GM12878 (cell line): Measurements from ENCODE around the gene TOMM5. TPM values are rescaled to one million over a fixed set of nuclear protein-coding genes. Genes with fewer than 3 reads are reported as not detected.

Source experiments
- ATAC-seq: fragments of 200-7000 bp; cut with Tn5 transposase; 3 replicates; pipeline ENCODE4 v1.9.1; 2020; ENCODE audit warnings: mild to moderate bottlenecking, moderate library complexity
- BruUV-seq: library from RNA; stranded (reverse); fragments of 400-500 nt; replicated peaks from 2 replicates; lab custom pipeline; 2021; lab: Mats Ljungman, UMichigan
- CTCF ChIA-PET: fragments of 300-600 bp; sonication (Branson Sonifier 250); formaldehyde crosslinking; extraction: SDS; loops from one replicate; lab custom pipeline; 2021; ENCODE audit warnings: inconsistent platforms; lab: Yijun Ruan, JAX
- POLR2A ChIA-PET: fragments of 350-600 bp; formaldehyde crosslinking; extraction: SDS; loops from one replicate; lab custom pipeline; 2021; ENCODE audit warnings: inconsistent platforms; lab: Charles Lee
- RAD21 ChIA-PET: fragments of 300-600 bp; sonication (Branson Sonifier 250); formaldehyde crosslinking; loops from one replicate; lab custom pipeline; 2023; ENCODE audit warnings: antibody characterized with exemption; ENCODE audit not compliant: unreplicated experiment; lab: Charles Lee
- SMC1A ChIA-PET: fragments of 300-600 bp; sonication (Branson Sonifier 250); formaldehyde crosslinking; loops from one replicate; lab custom pipeline; 2023; ENCODE audit not compliant: unreplicated experiment, uncharacterized antibody; lab: Charles Lee
- DNase-seq: peaks from one replicate; pipeline ENCODE4 v3.0.0-alpha.2; 2011; ENCODE audit warnings: low read depth, low spot score
- FAIRE-seq: peaks from 3 replicates; lab custom pipeline; 2011; peaks lifted over from hg19 to GRCh38; lab: Jason Lieb, UNC
- H2AFZ ChIP-seq: 2 replicates; pipeline ENCODE4 v1.6.0; 2011; ENCODE audit warnings: low read depth, low read length, control low read depth; ENCODE audit not compliant: control insufficient read depth
- H3K27ac ChIP-seq: 2 replicates; pipeline ENCODE4 v1.5.1; 2011; ENCODE audit warnings: control low read depth; ENCODE audit not compliant: control insufficient read depth, insufficient read depth
- H3K27me3 ChIP-seq, 2 experiments: replicated peaks in 1 of 2; 2 replicates each; pipeline versions ENCODE4 v1.6.0 to v1.6.1; 2011; ENCODE audit warnings: low read length in 1 of 2; ENCODE audit not compliant: control insufficient read depth in 2 of 2, insufficient read depth in 2 of 2
- H3K36me3 ChIP-seq, 2 experiments: 2 replicates each; pipeline ENCODE4 v1.5.1; 2011; ENCODE audit warnings: low read length in 1 of 2; ENCODE audit not compliant: control insufficient read depth in 2 of 2, insufficient read depth in 2 of 2
- H3K4me1 ChIP-seq: 2 replicates; pipeline ENCODE4 v1.6.1; 2011; ENCODE audit warnings: mild to moderate bottlenecking, low read length, moderate library complexity, mixed read lengths; ENCODE audit not compliant: control insufficient read depth, insufficient read depth
- H3K4me2 ChIP-seq: 2 replicates; pipeline ENCODE4 v1.6.0; 2011; ENCODE audit warnings: control low read depth; ENCODE audit not compliant: control insufficient read depth, insufficient read depth
- H3K4me3 ChIP-seq: fragments of 200-600 bp; sonication (generic); 2 replicates; pipeline ENCODE4 v1.5.1; 2016
- H3K79me2 ChIP-seq: 2 replicates; pipeline ENCODE4 v1.6.0; 2011; ENCODE audit warnings: low read length; ENCODE audit not compliant: control insufficient read depth, insufficient read depth
- H3K9ac ChIP-seq: 2 replicates; pipeline ENCODE4 v1.8.0; 2011; ENCODE audit warnings: low read length, control low read depth, mixed read lengths; ENCODE audit not compliant: control insufficient read depth, insufficient read depth
- H3K9me3 ChIP-seq: replicated peaks from 3 replicates; pipeline ENCODE4 v1.5.1; 2011; ENCODE audit warnings: mild to moderate bottlenecking, low read length; ENCODE audit not compliant: control insufficient read depth, insufficient read depth
- H4K20me1 ChIP-seq: 2 replicates; pipeline ENCODE4 v1.6.0; 2011; ENCODE audit not compliant: control insufficient read depth, insufficient read depth
- ESRRA ChIP-seq: IDR thresholded peaks from 2 replicates; pipeline ENCODE4 v1.6.1; 2012; ENCODE audit warnings: mild to moderate bottlenecking, low read length, improper control_type of control experiment
- HDAC2 ChIP-seq: fragments of 200-600 bp; sonication (generic); IDR thresholded peaks from 2 replicates; pipeline ENCODE4 v1.6.1; 2017
- HDAC6 ChIP-seq: fragments of 200-600 bp; sonication (generic); IDR thresholded peaks from one replicate; pipeline ENCODE4 v1.8.0; 2017; ENCODE audit warnings: antibody characterized with exemption; ENCODE audit not compliant: unreplicated experiment
- IKZF1 ChIP-seq: fragments of 450-650 bp; conservative IDR thresholded peaks from 2 replicates; pipeline ENCODE4 v1.6.1; 2017; ENCODE audit warnings: antibody characterized with exemption, mild to moderate bottlenecking
- NFXL1 ChIP-seq: fragments of 450-650 bp; IDR thresholded peaks from 2 replicates; pipeline ENCODE4 v1.6.1; 2017; ENCODE audit warnings: antibody characterized with exemption, mild to moderate bottlenecking, borderline replicate concordance
- NFYB ChIP-seq: IDR thresholded peaks from 2 replicates; pipeline ENCODE4 v1.6.1; 2011; ENCODE audit warnings: low read depth, mild to moderate bottlenecking, low read length, improper control_type of control experiment, moderate library complexity; ENCODE audit not compliant: insufficient read depth
- NRF1 ChIP-seq: conservative IDR thresholded peaks from 2 replicates; pipeline ENCODE4 v1.6.1; 2011; ENCODE audit warnings: mild to moderate bottlenecking, low read depth, low read length, improper control_type of control experiment
- WGBS: methylation state at CpG from one replicate; pipeline ENCODE4 v1.1.6; 2016; ENCODE audit warnings: low lambda C conversion rate; ENCODE audit not compliant: insufficient replicate concordance, insufficient coverage; ENCODE audit errors: missing lambda C conversion rate; 5-methylcytosine and 5-hydroxymethylcytosine counted together
- in situ Hi-C: fragments of 300-500 bp; cut with MboI; formaldehyde crosslinking; loops from 9 replicates; pipeline ENCODE4 v1.14.3; 2018; ENCODE audit warnings: mixed read lengths
- intact Hi-C: fragments of 100-400 bp; cut with micrococcal nuclease; formaldehyde crosslinking; loops from one replicate; pipeline ENCODE4 v1.14.2; 2022; ENCODE audit not compliant: unreplicated experiment
- polyA plus RNA-seq, 11 experiments: library from polyadenylated mRNA; depleted of rRNA in 4 of 11; unstranded in 6 of 11; stranded (reverse) in 5 of 11; fragments of >200 nt; fragmentation: Nextera tagmentation in 4 of 11; fragmentation: Illumina TruSeq in 1 of 11; extraction: Ambion mirVana in 4 of 11; extraction: Trizol in 1 of 11; gene quantifications; 1 replicate in 1 of 11; 2 replicates in 10 of 11; pipeline versions ENCODE4 v1.2.1 to v1.2.3, GENCODE V29; 2011 to 2016; ENCODE audit warnings: inconsistent platforms in 2 of 11, missing spikeins in 2 of 11, low read depth in 1 of 11
- total RNA-seq, 4 experiments: library from RNA; depleted of rRNA in 3 of 4; stranded (reverse); fragments of >200 nt in 3 of 4; fragmentation: Illumina TruSeq in 1 of 4; extraction: Trizol in 1 of 4; gene quantifications; 2 replicates each; pipeline versions ENCODE4 v1.2.1 to v1.2.3, GENCODE V29; 2013 to 2021
- TF ChIP-seq, protein P1 (sequence below): fragments of 450-650 bp; IDR thresholded peaks from 2 replicates; pipeline ENCODE4 v1.6.1; 2014; ENCODE audit warnings: mild to moderate bottlenecking
- TF ChIP-seq, protein P2 (sequence below): IDR thresholded peaks from 2 replicates; pipeline ENCODE4 v1.6.1; 2012; ENCODE audit warnings: improper control_type of control experiment, low read depth, low read length; ENCODE audit not compliant: insufficient replicate concordance
- TF ChIP-seq, protein P3 (sequence below), 3 experiments: IDR thresholded peaks in 2 of 3; conservative IDR thresholded peaks in 1 of 3; 2 replicates each; pipeline ENCODE4 v1.5.1; 2011; ENCODE audit warnings: low read depth in 3 of 3, low read length in 3 of 3, mild to moderate bottlenecking in 3 of 3, control low read depth in 2 of 3, moderate library complexity in 2 of 3, inconsistent platforms in 1 of 3, mixed read lengths in 1 of 3; ENCODE audit not compliant: control insufficient read depth in 2 of 3, insufficient read depth in 1 of 3; ENCODE audit errors: extremely low read depth in 1 of 3
- TF ChIP-seq, protein P4 (sequence below): IDR thresholded peaks from 2 replicates; pipeline ENCODE4 v1.6.1; 2011; ENCODE audit warnings: borderline replicate concordance, low read depth, mild to moderate bottlenecking, moderate library complexity, low read length; ENCODE audit not compliant: insufficient read depth, poor library complexity, severe bottlenecking

TOMM5 gene
- total and polyA plus RNA-seq, 10 of the 15 experiments (the other 5 are each of a cell fraction or from before 2014, with no cell fraction given) = 152 to 1,143 (median 351) TPM

DNA sequence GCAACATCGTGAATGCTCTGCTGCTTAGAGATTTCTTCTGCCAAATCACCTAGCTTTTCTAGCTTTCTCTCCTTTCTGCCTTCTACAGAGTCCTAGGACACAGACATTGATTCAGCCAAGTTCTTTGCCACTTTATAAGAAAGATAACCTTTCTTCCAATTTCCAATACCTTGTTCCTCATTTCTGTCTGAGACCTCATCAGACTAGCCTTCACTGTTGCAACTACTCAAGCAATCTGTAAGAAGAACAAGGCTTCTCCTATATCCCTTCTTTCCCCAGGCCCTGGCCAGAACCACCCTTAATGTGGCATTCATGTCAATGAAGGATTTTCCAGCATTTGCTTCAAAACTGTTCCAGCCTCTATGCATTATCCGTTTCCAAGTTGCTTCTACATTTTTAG is 40.5 kb downstream of the TOMM5 start:
- ATAC-seq = no peak
- DNase-seq = no peak
- H4K20me1 ChIP-seq = no peaks in the 10 kb centered on the region
- no peaks in the 10 kb centered on the region for H3K9me3 ChIP-seq
- ChIA-PET RAD21 (no interaction called here), CTCF (no interaction called here), POLR2A (no interaction called here), SMC1A (no interaction called here)
- intact Hi-C loops = loop anchor here (10.0 kb wide), 1 partner anchor 63 kb away; no protein-coding TSS in a partner anchor
- no peak overlapping the region for H3K9ac ChIP-seq
- no peaks in the 10 kb centered on the region for H3K79me2 ChIP-seq
- H3K4me2 ChIP-seq = no peak overlapping the region
- 100% methylated on average over 2 of the region's 2 CpGs for WGBS
- H2AFZ ChIP-seq = no peak overlapping the region
- no peak overlapping the region for H3K27ac ChIP-seq
- FAIRE-seq = no peak
- H3K4me1 ChIP-seq = no peaks in the 10 kb centered on the region
- H3K27me3 ChIP-seq = no peaks in the 10 kb centered on the region
- H3K36me3 ChIP-seq = no peaks in the 10 kb centered on the region
- in situ Hi-C loops = no loop called here
- no TSS peak for BruUV-seq
- no peak overlapping the region for H3K4me3 ChIP-seq
- TF ChIP-seq, protein P1, sequence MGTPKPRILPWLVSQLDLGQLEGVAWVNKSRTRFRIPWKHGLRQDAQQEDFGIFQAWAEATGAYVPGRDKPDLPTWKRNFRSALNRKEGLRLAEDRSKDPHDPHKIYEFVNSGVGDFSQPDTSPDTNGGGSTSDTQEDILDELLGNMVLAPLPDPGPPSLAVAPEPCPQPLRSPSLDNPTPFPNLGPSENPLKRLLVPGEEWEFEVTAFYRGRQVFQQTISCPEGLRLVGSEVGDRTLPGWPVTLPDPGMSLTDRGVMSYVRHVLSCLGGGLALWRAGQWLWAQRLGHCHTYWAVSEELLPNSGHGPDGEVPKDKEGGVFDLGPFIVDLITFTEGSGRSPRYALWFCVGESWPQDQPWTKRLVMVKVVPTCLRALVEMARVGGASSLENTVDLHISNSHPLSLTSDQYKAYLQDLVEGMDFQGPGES = no peak
- TF ChIP-seq, protein P2, sequence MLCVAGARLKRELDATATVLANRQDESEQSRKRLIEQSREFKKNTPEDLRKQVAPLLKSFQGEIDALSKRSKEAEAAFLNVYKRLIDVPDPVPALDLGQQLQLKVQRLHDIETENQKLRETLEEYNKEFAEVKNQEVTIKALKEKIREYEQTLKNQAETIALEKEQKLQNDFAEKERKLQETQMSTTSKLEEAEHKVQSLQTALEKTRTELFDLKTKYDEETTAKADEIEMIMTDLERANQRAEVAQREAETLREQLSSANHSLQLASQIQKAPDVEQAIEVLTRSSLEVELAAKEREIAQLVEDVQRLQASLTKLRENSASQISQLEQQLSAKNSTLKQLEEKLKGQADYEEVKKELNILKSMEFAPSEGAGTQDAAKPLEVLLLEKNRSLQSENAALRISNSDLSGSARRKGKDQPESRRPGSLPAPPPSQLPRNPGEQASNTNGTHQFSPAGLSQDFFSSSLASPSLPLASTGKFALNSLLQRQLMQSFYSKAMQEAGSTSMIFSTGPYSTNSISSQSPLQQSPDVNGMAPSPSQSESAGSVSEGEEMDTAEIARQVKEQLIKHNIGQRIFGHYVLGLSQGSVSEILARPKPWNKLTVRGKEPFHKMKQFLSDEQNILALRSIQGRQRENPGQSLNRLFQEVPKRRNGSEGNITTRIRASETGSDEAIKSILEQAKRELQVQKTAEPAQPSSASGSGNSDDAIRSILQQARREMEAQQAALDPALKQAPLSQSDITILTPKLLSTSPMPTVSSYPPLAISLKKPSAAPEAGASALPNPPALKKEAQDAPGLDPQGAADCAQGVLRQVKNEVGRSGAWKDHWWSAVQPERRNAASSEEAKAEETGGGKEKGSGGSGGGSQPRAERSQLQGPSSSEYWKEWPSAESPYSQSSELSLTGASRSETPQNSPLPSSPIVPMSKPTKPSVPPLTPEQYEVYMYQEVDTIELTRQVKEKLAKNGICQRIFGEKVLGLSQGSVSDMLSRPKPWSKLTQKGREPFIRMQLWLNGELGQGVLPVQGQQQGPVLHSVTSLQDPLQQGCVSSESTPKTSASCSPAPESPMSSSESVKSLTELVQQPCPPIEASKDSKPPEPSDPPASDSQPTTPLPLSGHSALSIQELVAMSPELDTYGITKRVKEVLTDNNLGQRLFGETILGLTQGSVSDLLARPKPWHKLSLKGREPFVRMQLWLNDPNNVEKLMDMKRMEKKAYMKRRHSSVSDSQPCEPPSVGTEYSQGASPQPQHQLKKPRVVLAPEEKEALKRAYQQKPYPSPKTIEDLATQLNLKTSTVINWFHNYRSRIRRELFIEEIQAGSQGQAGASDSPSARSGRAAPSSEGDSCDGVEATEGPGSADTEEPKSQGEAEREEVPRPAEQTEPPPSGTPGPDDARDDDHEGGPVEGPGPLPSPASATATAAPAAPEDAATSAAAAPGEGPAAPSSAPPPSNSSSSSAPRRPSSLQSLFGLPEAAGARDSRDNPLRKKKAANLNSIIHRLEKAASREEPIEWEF = no peak
- TF ChIP-seq NFYB (no peak), HDAC2 (no peak), IKZF1 (no peak), NFXL1 (no peak), ESRRA (no peak), HDAC6 (no peak), NRF1 (no peak)
- TF ChIP-seq, protein P3, sequence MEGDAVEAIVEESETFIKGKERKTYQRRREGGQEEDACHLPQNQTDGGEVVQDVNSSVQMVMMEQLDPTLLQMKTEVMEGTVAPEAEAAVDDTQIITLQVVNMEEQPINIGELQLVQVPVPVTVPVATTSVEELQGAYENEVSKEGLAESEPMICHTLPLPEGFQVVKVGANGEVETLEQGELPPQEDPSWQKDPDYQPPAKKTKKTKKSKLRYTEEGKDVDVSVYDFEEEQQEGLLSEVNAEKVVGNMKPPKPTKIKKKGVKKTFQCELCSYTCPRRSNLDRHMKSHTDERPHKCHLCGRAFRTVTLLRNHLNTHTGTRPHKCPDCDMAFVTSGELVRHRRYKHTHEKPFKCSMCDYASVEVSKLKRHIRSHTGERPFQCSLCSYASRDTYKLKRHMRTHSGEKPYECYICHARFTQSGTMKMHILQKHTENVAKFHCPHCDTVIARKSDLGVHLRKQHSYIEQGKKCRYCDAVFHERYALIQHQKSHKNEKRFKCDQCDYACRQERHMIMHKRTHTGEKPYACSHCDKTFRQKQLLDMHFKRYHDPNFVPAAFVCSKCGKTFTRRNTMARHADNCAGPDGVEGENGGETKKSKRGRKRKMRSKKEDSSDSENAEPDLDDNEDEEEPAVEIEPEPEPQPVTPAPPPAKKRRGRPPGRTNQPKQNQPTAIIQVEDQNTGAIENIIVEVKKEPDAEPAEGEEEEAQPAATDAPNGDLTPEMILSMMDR (IDR thresholded peaks at IDR 0.05 in 2 of 3, conservative IDR thresholded peaks at IDR 0.05 in 1 of 3; ENCODE audit: control insufficient read depth in 2 of 3, extremely low read depth in 1 of 3, insufficient read depth in 1 of 3, low read depth in 3 of 3, low read length in 3 of 3) = no peak
- TF ChIP-seq, protein P4, sequence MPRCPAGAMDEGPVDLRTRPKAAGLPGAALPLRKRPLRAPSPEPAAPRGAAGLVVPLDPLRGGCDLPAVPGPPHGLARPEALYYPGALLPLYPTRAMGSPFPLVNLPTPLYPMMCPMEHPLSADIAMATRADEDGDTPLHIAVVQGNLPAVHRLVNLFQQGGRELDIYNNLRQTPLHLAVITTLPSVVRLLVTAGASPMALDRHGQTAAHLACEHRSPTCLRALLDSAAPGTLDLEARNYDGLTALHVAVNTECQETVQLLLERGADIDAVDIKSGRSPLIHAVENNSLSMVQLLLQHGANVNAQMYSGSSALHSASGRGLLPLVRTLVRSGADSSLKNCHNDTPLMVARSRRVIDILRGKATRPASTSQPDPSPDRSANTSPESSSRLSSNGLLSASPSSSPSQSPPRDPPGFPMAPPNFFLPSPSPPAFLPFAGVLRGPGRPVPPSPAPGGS = no peak
